Ascending aorta (tissue), 2 donors: ENCODE results near the gene RAPGEF2. TPM values are rescaled to one million over a fixed set of nuclear protein-coding genes. Genes with fewer than 3 reads are reported as not detected.

Source experiments
- DNase-seq, 2 donors: peaks; one replicate each; pipeline ENCODE4 v3.0.0-alpha.2; 2019; ENCODE audit warnings: low spot score in 2 of 2
- H3K27ac ChIP-seq, 2 donors: fragments of 200-600 bp; sonication (generic); one replicate each; pipeline ENCODE4 v1.5.1; 2016 to 2017; ENCODE audit warnings: mild to moderate bottlenecking in 1 of 2
- H3K27me3 ChIP-seq: fragments of 200-600 bp; sonication (generic); one replicate; pipeline ENCODE4 v1.5.1; 2017
- H3K36me3 ChIP-seq, 2 donors: fragments of 200-600 bp; sonication (generic); one replicate each; pipeline ENCODE4 v1.5.1; 2016
- H3K4me1 ChIP-seq, 2 donors: fragments of 200-600 bp; sonication (generic); one replicate each; pipeline ENCODE4 v1.5.1; 2016 to 2017; ENCODE audit warnings: mild to moderate bottlenecking in 1 of 2
- H3K4me3 ChIP-seq, 2 donors: fragments of 200-600 bp; sonication (generic); one replicate each; pipeline ENCODE4 v1.5.1; 2016 to 2017; ENCODE audit warnings: mild to moderate bottlenecking in 1 of 2
- H3K9me3 ChIP-seq, 2 donors: fragments of 200-600 bp; sonication (generic); one replicate each; pipeline ENCODE4 v1.5.1; 2016
- intact Hi-C: fragments of 100-400 bp; cut with DNase I; formaldehyde crosslinking; loops from one replicate; pipeline ENCODE4 v1.15.1; 2023
- total RNA-seq: library from RNA; depleted of rRNA; stranded (reverse); fragments of >200 nt; gene quantifications from one replicate; pipeline ENCODE4 v1.1.0, GENCODE V29; 2016
- TF ChIP-seq, protein P1 (sequence below), 3 experiments: fragments of 200-600 bp in 2 of 3; fragments of 450-650 bp in 1 of 3; sonication (generic) in 2 of 3; IDR thresholded peaks; one replicate each; pipeline ENCODE4 v1.5.1; 2016 to 2019; ENCODE audit warnings: antibody characterized with exemption in 3 of 3, mild to moderate bottlenecking in 1 of 3, moderate library complexity in 1 of 3

Gene RAPGEF2
- total RNA-seq, 1 donor from 2014 or later: 65.7 TPM

DNA sequence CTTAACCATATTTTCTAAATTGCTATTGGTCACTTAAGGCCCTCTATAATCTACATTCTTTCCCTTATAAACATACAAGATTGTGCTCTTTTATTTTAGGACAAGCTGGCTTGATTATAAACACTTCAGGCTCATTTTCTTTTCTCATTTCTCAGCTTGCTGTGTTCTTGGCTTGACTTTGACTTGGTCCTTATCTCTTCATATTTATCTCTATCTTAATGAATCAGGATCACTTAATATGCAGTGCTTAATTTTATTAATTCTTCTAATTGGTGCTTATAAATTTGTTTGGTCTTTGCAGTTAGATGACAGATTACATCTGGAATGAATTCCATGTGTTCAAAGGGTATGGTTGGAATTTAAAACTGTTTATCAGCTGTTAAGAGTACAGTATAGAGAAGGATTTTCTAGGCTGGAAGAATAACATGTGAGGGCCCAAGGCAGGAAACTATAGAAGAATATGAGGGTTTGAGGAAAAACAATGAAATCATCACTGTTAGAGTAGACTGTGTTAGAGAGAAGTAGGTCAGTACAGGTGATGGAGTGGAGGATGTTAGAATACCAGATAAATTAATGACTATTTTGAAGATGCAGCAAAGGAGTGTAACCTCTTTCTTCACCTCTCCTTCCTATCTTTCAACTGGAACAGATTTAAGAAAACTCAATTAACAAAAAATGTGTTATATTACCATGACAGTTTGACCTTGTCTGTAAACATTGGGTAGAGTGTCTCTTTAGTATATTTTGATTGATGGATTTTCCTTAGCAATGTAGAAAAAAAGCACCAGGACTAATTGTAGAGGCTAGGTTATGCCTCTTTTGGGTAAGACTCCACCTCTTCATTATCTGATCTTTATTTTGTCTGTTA is 169.6 kb downstream of the RAPGEF2 start:
- H3K4me3 ChIP-seq: no peak overlapping the region
- TF ChIP-seq, protein P1, sequence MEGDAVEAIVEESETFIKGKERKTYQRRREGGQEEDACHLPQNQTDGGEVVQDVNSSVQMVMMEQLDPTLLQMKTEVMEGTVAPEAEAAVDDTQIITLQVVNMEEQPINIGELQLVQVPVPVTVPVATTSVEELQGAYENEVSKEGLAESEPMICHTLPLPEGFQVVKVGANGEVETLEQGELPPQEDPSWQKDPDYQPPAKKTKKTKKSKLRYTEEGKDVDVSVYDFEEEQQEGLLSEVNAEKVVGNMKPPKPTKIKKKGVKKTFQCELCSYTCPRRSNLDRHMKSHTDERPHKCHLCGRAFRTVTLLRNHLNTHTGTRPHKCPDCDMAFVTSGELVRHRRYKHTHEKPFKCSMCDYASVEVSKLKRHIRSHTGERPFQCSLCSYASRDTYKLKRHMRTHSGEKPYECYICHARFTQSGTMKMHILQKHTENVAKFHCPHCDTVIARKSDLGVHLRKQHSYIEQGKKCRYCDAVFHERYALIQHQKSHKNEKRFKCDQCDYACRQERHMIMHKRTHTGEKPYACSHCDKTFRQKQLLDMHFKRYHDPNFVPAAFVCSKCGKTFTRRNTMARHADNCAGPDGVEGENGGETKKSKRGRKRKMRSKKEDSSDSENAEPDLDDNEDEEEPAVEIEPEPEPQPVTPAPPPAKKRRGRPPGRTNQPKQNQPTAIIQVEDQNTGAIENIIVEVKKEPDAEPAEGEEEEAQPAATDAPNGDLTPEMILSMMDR (IDR thresholded peaks at IDR 0.05): no peak
- intact Hi-C loops: no loop called here
- no peaks in the 10 kb centered on the region for H3K4me1 ChIP-seq
- H3K27me3 ChIP-seq: no peaks in the 10 kb centered on the region
- no peaks in the 10 kb centered on the region for H3K9me3 ChIP-seq
- DNase-seq: no peak
- H3K36me3 ChIP-seq: no peaks in the 10 kb centered on the region
- H3K27ac ChIP-seq: no peak overlapping the region

DNA sequence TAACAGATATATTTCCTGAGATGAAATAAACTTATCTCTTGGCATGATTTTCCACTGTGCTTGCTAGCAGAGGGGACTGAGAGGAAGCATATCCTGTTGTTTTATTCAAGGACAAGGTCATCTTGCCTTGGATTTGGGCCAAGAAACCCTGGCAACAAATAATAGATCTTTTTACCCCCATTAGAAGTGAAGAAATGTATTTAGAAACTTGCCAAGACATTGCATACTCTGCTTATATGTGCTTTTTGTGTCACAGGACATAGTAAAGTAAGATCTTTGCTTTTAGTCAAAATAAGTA is 170.2 kb downstream of the RAPGEF2 start:
- H3K27me3 ChIP-seq: no peaks in the 10 kb centered on the region
- H3K27ac ChIP-seq: no peak overlapping the region
- H3K4me3 ChIP-seq: no peak overlapping the region
- TF ChIP-seq, protein P1 (IDR thresholded peaks at IDR 0.05): no peak
- H3K36me3 ChIP-seq: no peaks in the 10 kb centered on the region
- intact Hi-C loops: no loop called here
- no peaks in the 10 kb centered on the region for H3K9me3 ChIP-seq
- no peak for DNase-seq
- H3K4me1 ChIP-seq: no peaks in the 10 kb centered on the region

DNA sequence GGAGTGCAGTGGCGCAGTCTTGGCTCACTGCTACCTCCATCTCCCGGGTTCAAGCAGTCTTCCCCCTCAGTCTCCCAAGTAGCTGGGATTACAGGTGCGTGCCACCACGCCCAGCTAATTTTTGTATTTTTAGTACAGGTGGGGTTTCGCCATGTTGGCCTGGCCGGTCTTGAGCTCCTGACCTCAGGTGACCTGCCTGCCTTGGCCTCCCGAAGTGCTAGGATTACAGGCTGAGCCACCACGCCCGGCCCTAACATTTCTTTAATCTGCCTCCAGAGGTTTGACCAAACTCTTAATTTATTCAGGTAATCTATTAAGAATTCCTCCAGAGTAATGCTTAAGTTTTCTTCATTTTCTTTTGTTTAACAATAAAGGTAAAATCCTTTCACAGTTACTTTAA is 171.0 kb downstream of the RAPGEF2 start:
- DNase-seq: no peak
- Histone ChIP-seq H3K4me3 (no peak overlapping the region), H3K36me3 (no peaks in the 10 kb centered on the region), H3K27ac (no peak overlapping the region), H3K9me3 (no peaks in the 10 kb centered on the region), H3K4me1 (no peaks in the 10 kb centered on the region), H3K27me3 (no peaks in the 10 kb centered on the region)
- TF ChIP-seq, protein P1 (IDR thresholded peaks at IDR 0.05): no peak
- intact Hi-C loops: no loop called here

DNA sequence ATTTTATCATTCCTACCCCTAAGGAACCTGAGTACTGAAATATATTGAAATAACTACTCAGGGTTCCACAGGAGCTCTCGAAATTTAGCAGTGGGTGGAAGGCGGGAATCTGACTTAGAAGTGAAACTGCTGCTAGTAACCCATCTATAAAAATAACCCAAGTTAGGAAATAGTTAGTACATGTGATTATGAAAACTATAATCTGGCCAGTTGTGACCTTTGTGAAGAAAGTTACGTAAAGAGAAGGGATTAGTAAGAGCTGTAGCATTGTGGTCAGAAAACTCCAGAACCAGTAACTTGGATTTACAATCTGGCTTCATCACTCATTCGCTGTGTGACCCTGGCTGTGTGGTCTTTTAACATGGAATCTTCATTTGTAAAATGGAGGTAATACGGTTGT is 175.5 kb downstream of the RAPGEF2 start:
- no peak for DNase-seq
- Histone ChIP-seq H3K9me3 (no peaks in the 10 kb centered on the region), H3K36me3 (no peaks in the 10 kb centered on the region), H3K27ac (no peak overlapping the region), H3K4me1 (peaks cover 0 to 6% of the 10 kb centered on the region in 2 donors), H3K4me3 (no peak overlapping the region), H3K27me3 (no peaks in the 10 kb centered on the region)
- TF ChIP-seq, protein P1 (IDR thresholded peaks at IDR 0.05): no peak
- intact Hi-C loops: no loop called here

DNA sequence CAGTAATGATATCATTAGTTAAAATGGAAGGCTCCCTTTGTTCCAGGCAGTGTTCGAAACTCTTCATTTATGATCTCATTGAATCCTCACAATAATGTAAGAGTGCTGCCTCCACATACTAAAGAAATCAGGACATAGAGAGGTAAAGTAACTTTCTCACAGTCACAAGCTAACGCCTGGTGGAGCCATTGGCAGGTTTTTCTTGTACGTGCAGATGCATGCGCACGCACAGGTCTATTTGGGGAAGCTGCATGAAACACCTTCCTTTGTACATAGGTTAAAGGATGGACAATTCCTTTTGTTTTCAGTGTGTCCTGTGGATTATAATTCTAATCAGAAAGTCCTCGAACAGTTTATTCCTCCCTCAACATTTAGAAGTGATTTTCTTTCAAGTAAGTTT is 176.2 kb downstream of the RAPGEF2 start:
- H3K27me3 ChIP-seq: no peaks in the 10 kb centered on the region
- no peaks in the 10 kb centered on the region for H3K36me3 ChIP-seq
- no peaks in the 10 kb centered on the region for H3K9me3 ChIP-seq
- TF ChIP-seq, protein P1 (IDR thresholded peaks at IDR 0.05): no peak
- intact Hi-C loops: no loop called here
- H3K27ac ChIP-seq: no peak overlapping the region
- peaks cover 0 to 9% of the 10 kb centered on the region in 2 donors for H3K4me1 ChIP-seq
- no peak overlapping the region for H3K4me3 ChIP-seq
- DNase-seq: no peak
